HEK293 (cell line): ENCODE data around the gene TIMM21.

Experiments used
- CTCF ChIA-PET: fragments of 350-600 bp; formaldehyde crosslinking; extraction: SDS; loops from one replicate; lab custom pipeline; 2021; ENCODE audit warnings: antibody characterized with exemption; lab: Yijun Ruan, JAX
- POLR2A ChIA-PET: fragments of 300-600 bp; formaldehyde crosslinking; extraction: SDS; loops from one replicate; lab custom pipeline; 2020; ENCODE audit warnings: antibody characterized with exemption, inconsistent platforms; lab: Yijun Ruan, JAX
- H3K27ac ChIP-seq: fragments of 200-500 bp; sonication (Bioruptor generic); 2 replicates; pipeline ENCODE4 v1.5.1; 2014; ENCODE audit warnings: low read depth, low read length, control low read depth, inconsistent platforms; ENCODE audit errors: extremely low read depth
- H3K36me3 ChIP-seq, 2 experiments: fragments of 200-500 bp in 1 of 2; sonication (Bioruptor generic) in 1 of 2; 1 replicate in 1 of 2; 2 replicates in 1 of 2; pipeline ENCODE4 v1.5.1; 2014 to 2017; ENCODE audit warnings: inconsistent platforms in 2 of 2, low read length in 2 of 2; ENCODE audit not compliant: control insufficient read depth in 2 of 2, insufficient read depth in 1 of 2
- H3K4me1 ChIP-seq: fragments of 200-500 bp; sonication (Bioruptor generic); 2 replicates; pipeline ENCODE4 v1.5.1; 2014; ENCODE audit warnings: mild to moderate bottlenecking, low read length, inconsistent platforms; ENCODE audit not compliant: control insufficient read depth, insufficient read depth
- H3K4me3 ChIP-seq: 2 replicates; pipeline ENCODE4 v1.5.1; 2011; ENCODE audit warnings: low read depth, mild to moderate bottlenecking, control low read depth, low read length, moderate library complexity
- H3K9me3 ChIP-seq: fragments of 200-500 bp; sonication (Bioruptor generic); 2 replicates; pipeline ENCODE4 v1.5.1; 2014; ENCODE audit warnings: low read depth, low read length, inconsistent platforms; ENCODE audit not compliant: control insufficient read depth, insufficient read depth
- BCL11B ChIP-seq: fragments of 450-650 bp; formaldehyde crosslinking; IDR thresholded peaks from 2 replicates; pipeline ENCODE4 v1.5.1; 2016; ENCODE audit warnings: low read depth, missing biosample characterization, missing genetic modification characterization
- EGR2 ChIP-seq: fragments of 450-650 bp; formaldehyde crosslinking; IDR thresholded peaks from 2 replicates; pipeline ENCODE4 v1.5.1; 2016; ENCODE audit warnings: low read depth, missing biosample characterization, missing genetic modification characterization
- REST ChIP-seq: fragments of 450-650 bp; formaldehyde crosslinking; IDR thresholded peaks from 2 replicates; pipeline ENCODE4 v1.5.1; 2016; ENCODE audit warnings: missing biosample characterization, missing genetic modification characterization
- SALL2 ChIP-seq: fragments of 450-650 bp; formaldehyde crosslinking; IDR thresholded peaks from 2 replicates; pipeline ENCODE4 v1.5.0; 2017; ENCODE audit warnings: missing biosample characterization, mild to moderate bottlenecking, missing genetic modification characterization, borderline replicate concordance
- ZBTB11 ChIP-seq: fragments of 450-650 bp; formaldehyde crosslinking; conservative IDR thresholded peaks from 2 replicates; pipeline ENCODE4 v1.5.1; 2016; ENCODE audit warnings: low read depth, missing biosample characterization, missing genetic modification characterization
- ZBTB17 ChIP-seq: fragments of 450-650 bp; formaldehyde crosslinking; IDR thresholded peaks from 2 replicates; pipeline ENCODE4 v1.5.1; 2016; ENCODE audit warnings: missing biosample characterization, missing genetic modification characterization
- ZEB2 ChIP-seq: fragments of 450-650 bp; formaldehyde crosslinking; IDR thresholded peaks from 2 replicates; pipeline ENCODE4 v1.5.1; 2016; ENCODE audit warnings: missing biosample characterization, missing genetic modification characterization
- ZFP37 ChIP-seq: fragments of 450-650 bp; formaldehyde crosslinking; IDR thresholded peaks from 2 replicates; pipeline ENCODE4 v1.5.1; 2016; ENCODE audit warnings: missing biosample characterization, missing genetic modification characterization
- ZFP41 ChIP-seq: fragments of 450-650 bp; formaldehyde crosslinking; IDR thresholded peaks from 2 replicates; pipeline ENCODE4 v1.5.1; 2016; ENCODE audit warnings: missing biosample characterization, missing genetic modification characterization, borderline replicate concordance
- ZIC2 ChIP-seq: fragments of 450-650 bp; formaldehyde crosslinking; IDR thresholded peaks from 2 replicates; pipeline ENCODE4 v1.5.1; 2016; ENCODE audit warnings: missing biosample characterization, missing genetic modification characterization
- ZNF146 ChIP-seq: fragments of 450-650 bp; formaldehyde crosslinking; IDR thresholded peaks from 2 replicates; pipeline ENCODE4 v1.5.1; 2016; ENCODE audit warnings: missing biosample characterization, missing genetic modification characterization
- ZNF155 ChIP-seq: fragments of 450-650 bp; formaldehyde crosslinking; IDR thresholded peaks from 2 replicates; pipeline ENCODE4 v1.5.1; 2016; ENCODE audit warnings: missing biosample characterization, missing genetic modification characterization
- ZNF16 ChIP-seq: fragments of 450-650 bp; formaldehyde crosslinking; IDR thresholded peaks from 2 replicates; pipeline ENCODE4 v1.5.1; 2016; ENCODE audit warnings: low read depth, missing biosample characterization, missing genetic modification characterization
- ZNF184 ChIP-seq: fragments of 450-650 bp; IDR thresholded peaks from 2 replicates; pipeline ENCODE4 v1.5.1; 2018; ENCODE audit warnings: missing biosample characterization, mild to moderate bottlenecking, missing genetic modification characterization
- ZNF302 ChIP-seq: fragments of 450-650 bp; formaldehyde crosslinking; IDR thresholded peaks from 2 replicates; pipeline ENCODE4 v1.5.1; 2016; ENCODE audit warnings: missing biosample characterization, missing genetic modification characterization, low read depth
- ZNF423 ChIP-seq: fragments of 450-650 bp; formaldehyde crosslinking; IDR thresholded peaks from 2 replicates; pipeline ENCODE4 v1.5.1; 2016; ENCODE audit warnings: missing biosample characterization, missing genetic modification characterization
- ZNF571 ChIP-seq: fragments of 450-650 bp; formaldehyde crosslinking; IDR thresholded peaks from 2 replicates; pipeline ENCODE4 v1.5.0; 2017; ENCODE audit warnings: missing biosample characterization, missing genetic modification characterization
- ZNF600 ChIP-seq: fragments of 450-650 bp; formaldehyde crosslinking; IDR thresholded peaks from 2 replicates; pipeline ENCODE4 v1.5.1; 2016; ENCODE audit warnings: missing biosample characterization, missing genetic modification characterization
- ZNF610 ChIP-seq: fragments of 450-650 bp; formaldehyde crosslinking; IDR thresholded peaks from 2 replicates; pipeline ENCODE4 v1.5.1; 2016; ENCODE audit warnings: missing biosample characterization, missing genetic modification characterization, borderline replicate concordance
- ZNF704 ChIP-seq: fragments of 450-650 bp; formaldehyde crosslinking; IDR thresholded peaks from 2 replicates; pipeline ENCODE4 v1.5.1; 2016; ENCODE audit warnings: missing biosample characterization, missing genetic modification characterization
- ZNF785 ChIP-seq: fragments of 450-650 bp; formaldehyde crosslinking; IDR thresholded peaks from 2 replicates; pipeline ENCODE4 v1.5.1; 2016; ENCODE audit warnings: missing biosample characterization, missing genetic modification characterization
- ZSCAN23 ChIP-seq: fragments of 450-650 bp; formaldehyde crosslinking; IDR thresholded peaks from 2 replicates; pipeline ENCODE4 v1.5.1; 2016; ENCODE audit warnings: missing biosample characterization, missing genetic modification characterization
- ZXDB ChIP-seq: fragments of 450-650 bp; formaldehyde crosslinking; IDR thresholded peaks from 2 replicates; pipeline ENCODE4 v1.5.1; 2016; ENCODE audit warnings: missing biosample characterization, missing genetic modification characterization

TIMM21 gene

GRCh38 chr18:74146756-74147155 is 1.6 kb upstream of the TIMM21 start:
- no peak for TF ChIP-seq ZNF146 (tag by site-specific recombination)
- no peak for TF ChIP-seq ZFP41 (tag by site-specific recombination)
- TF ChIP-seq ZNF610 (tag by site-specific recombination), result no peak
- TF ChIP-seq ZNF16 (tag by site-specific recombination), result no peak
- no peak for TF ChIP-seq ZFP37 (tag by site-specific recombination)
- TF ChIP-seq BCL11B (tag by site-specific recombination), result no peak
- no peak for TF ChIP-seq ZNF184
- no peak for TF ChIP-seq ZNF302
- TF ChIP-seq EGR2 (tag by site-specific recombination), result no peak
- TF ChIP-seq ZNF423 (tag by site-specific recombination), result no peak
- TF ChIP-seq ZNF600 (tag by site-specific recombination), result no peak
- TF ChIP-seq SALL2, result no peak
- no peak for TF ChIP-seq ZNF704 (tag by site-specific recombination)
- no peak for TF ChIP-seq ZEB2
- TF ChIP-seq ZSCAN23 (tag by site-specific recombination), result no peak
- TF ChIP-seq, all 188 proteins: peak for 0
- no peak overlapping the region for H3K27ac ChIP-seq
- no peak overlapping the region for H3K4me3 ChIP-seq
- ChIA-PET CTCF (no interaction called here), POLR2A (no interaction called here)
- H3K9me3 ChIP-seq, result no peaks in the 10 kb centered on the region
- H3K4me1 ChIP-seq, result peaks cover 3% of the 10 kb centered on the region; the same call in 1 of the 2 replicates
- peaks cover 0 to 22% of the 10 kb centered on the region in 2 experiments; a peak in 1 of 3 replicates for H3K36me3 ChIP-seq

- ChIA-PET POLR2A (no interaction called here), CTCF (no interaction called here)
- peaks cover 0 to 25% of the 10 kb centered on the region in 2 experiments; a peak in 1 of 3 replicates for H3K36me3 ChIP-seq
- peaks cover 3% of the 10 kb centered on the region; the same call in 1 of the 2 replicates for H3K4me1 ChIP-seq
- H3K9me3 ChIP-seq, result no peaks in the 10 kb centered on the region
- peak overlapping the region; percentile 42 for H3K4me3 ChIP-seq
- H3K27ac ChIP-seq, result peak overlapping the region; percentile 91; the same call in 1 of the 2 replicates
- TF ChIP-seq ZBTB17 (tag by site-specific recombination) (no peak), ZNF423 (tag by site-specific recombination) (peak; percentile 78; the same call in 1 of the 2 replicates), ZNF571 (tag by site-specific recombination) (no peak), ZXDB (tag by site-specific recombination) (no peak), ZBTB11 (tag by site-specific recombination) (no peak), REST (no peak), ZNF155 (no peak), ZIC2 (tag by site-specific recombination) (peak; percentile 65), ZNF785 (tag by site-specific recombination) (no peak)
- TF ChIP-seq, all 188 proteins: peak for 2
Observed at GRCh38 chr18:74147491-74147778, 888 bp upstream of the TIMM21 start.
